K562 (cell line): ENCODE results near the gene MYBPC3. TPM values are rescaled to one million over a fixed set of nuclear protein-coding genes. Genes with fewer than 3 reads are reported as not detected.

ENCODE experiments used
- ADNP ChIP-seq: fragments of 200-800 bp; sonication (Bioruptor generic); IDR thresholded peaks from 2 replicates; pipeline ENCODE4 v1.6.1; 2016; ENCODE audit warnings: missing genetic modification characterization, missing compliant biosample characterization
- ARID1B ChIP-seq: fragments of 450-650 bp; IDR thresholded peaks from 2 replicates; pipeline ENCODE4 v1.6.1; 2016; ENCODE audit warnings: antibody characterized with exemption, mild to moderate bottlenecking, inconsistent platforms
- BHLHE40 ChIP-seq: IDR thresholded peaks from 2 replicates; pipeline ENCODE4 v1.6.1; 2011; ENCODE audit warnings: low read length, improper control_type of control experiment
- BRD4 ChIP-seq: fragments of 200-600 bp; sonication (generic); IDR thresholded peaks from 2 replicates; pipeline ENCODE4 v1.6.1; 2017; ENCODE audit warnings: inconsistent platforms
- CBFA2T2 ChIP-seq: fragments of 450-650 bp; conservative IDR thresholded peaks from 2 replicates; pipeline ENCODE4 v1.6.1; 2017; ENCODE audit warnings: mild to moderate bottlenecking
- DPF2 ChIP-seq: fragments of 450-650 bp; IDR thresholded peaks from 2 replicates; pipeline ENCODE4 v1.6.1; 2016
- HDAC1 ChIP-seq, 2 experiments: fragments of 450-650 bp; IDR thresholded peaks; 2 replicates each; pipeline ENCODE4 v1.6.1; 2016 to 2017; ENCODE audit warnings: inconsistent platforms in 1 of 2, mild to moderate bottlenecking in 1 of 2, moderate library complexity in 1 of 2
- HDGF ChIP-seq: fragments of 450-650 bp; IDR thresholded peaks from 2 replicates; pipeline ENCODE4 v1.6.1; 2016
- HES1 ChIP-seq: fragments of 450-650 bp; IDR thresholded peaks from 2 replicates; pipeline ENCODE4 v1.6.1; 2016; ENCODE audit warnings: low read depth, mild to moderate bottlenecking, moderate library complexity
- LEF1 ChIP-seq: fragments of 450-650 bp; IDR thresholded peaks from 2 replicates; pipeline ENCODE4 v1.6.1; 2016; ENCODE audit warnings: mild to moderate bottlenecking
- MAZ ChIP-seq, 2 experiments: fragments of 450-650 bp in 1 of 2; sonication (generic) in 1 of 2; formaldehyde crosslinking; IDR thresholded peaks in 1 of 2; conservative IDR thresholded peaks in 1 of 2; 2 replicates each; pipeline versions ENCODE4 v1.4.0 to v1.5.0; 2020; ENCODE audit warnings: mild to moderate bottlenecking in 1 of 2, missing genetic modification reagents in 1 of 2
- NFIC ChIP-seq: fragments of 450-650 bp; IDR thresholded peaks from 2 replicates; pipeline ENCODE4 v1.6.1; 2017; ENCODE audit warnings: mild to moderate bottlenecking, inconsistent platforms
- OTX1 ChIP-seq: fragments of 450-650 bp; formaldehyde crosslinking; IDR thresholded peaks from 2 replicates; pipeline ENCODE4 v1.4.0; 2022; ENCODE audit warnings: mild to moderate bottlenecking
- PHF21A ChIP-seq: fragments of 450-650 bp; IDR thresholded peaks from 2 replicates; pipeline ENCODE4 v1.6.1; 2017; ENCODE audit warnings: low read depth, borderline replicate concordance
- RBM14 ChIP-seq: fragments of 200-400 bp; formaldehyde crosslinking; IDR thresholded peaks from 2 replicates; pipeline ENCODE4 v1.6.1; 2018; ENCODE audit warnings: low read depth, mild to moderate bottlenecking, low read length, moderate library complexity, borderline replicate concordance; ENCODE audit not compliant: insufficient read depth
- REST ChIP-seq, 2 experiments: fragments of 450-650 bp; formaldehyde crosslinking in 1 of 2; IDR thresholded peaks; 2 replicates each; pipeline versions ENCODE4 v1.4.0 to v1.6.1; 2014 to 2020; ENCODE audit warnings: mild to moderate bottlenecking in 2 of 2, borderline replicate concordance in 1 of 2, low read depth in 1 of 2
- SP1 ChIP-seq: sonication (generic); formaldehyde crosslinking; IDR thresholded peaks from 2 replicates; pipeline ENCODE4 v1.8.1; 2022; ENCODE audit warnings: mild to moderate bottlenecking, missing genetic modification reagents
- ZNF586 ChIP-seq: fragments of 450-650 bp; formaldehyde crosslinking; conservative IDR thresholded peaks from 2 replicates; pipeline ENCODE4 v1.4.0; 2020; ENCODE audit warnings: mild to moderate bottlenecking, moderate library complexity
- polyA plus RNA-seq, 8 experiments: library from polyadenylated mRNA; depleted of rRNA in 4 of 8; stranded (reverse) in 5 of 8; unstranded in 3 of 8; fragments of >200 nt; fragmentation: Nextera tagmentation in 2 of 8; fragmentation: Illumina TruSeq in 1 of 8; extraction: Ambion mirVana in 2 of 8; extraction: Trizol in 1 of 8; gene quantifications; 2 replicates each; pipeline versions ENCODE4 v1.2.1 to v1.2.3, GENCODE V29; 2011 to 2014; ENCODE audit warnings: inconsistent platforms in 1 of 8, missing spikeins in 1 of 8
- total RNA-seq, 7 experiments: library from RNA; depleted of rRNA in 6 of 7; stranded (reverse); fragments of >200 nt in 6 of 7; fragmentation: Illumina TruSeq in 2 of 7; extraction: Trizol in 2 of 7; gene quantifications; 2 replicates each; pipeline versions ENCODE4 v1.2.1 to v1.2.3, GENCODE V29; 2011 to 2021; ENCODE audit warnings: low replicate concordance in 1 of 7

The MYBPC3 gene
- total and polyA plus RNA-seq, 9 of the 15 experiments (the other 6 are each of a cell fraction or from before 2014, with no cell fraction given), result 0.01 TPM; not detected in 8

- TF ChIP-seq REST (IDR thresholded peaks at IDR 0.05; ENCODE audit: borderline replicate concordance) (peak; percentile 49; the same call in 1 of the 2 replicates), REST (CRISPR knock-in tag; IDR thresholded peaks at IDR 0.05; ENCODE audit: low read depth) (no peak), DPF2 (peak; percentile 63), NFIC (0 out of 2 replicates have a peak, but pooled peaks have one; percentile 16), OTX1 (CRISPR knock-in tag) (no peak), ZNF586 (CRISPR knock-in tag) (no peak), HDGF (peak; percentile 48; the same call in 1 of the 2 replicates), PHF21A (0 out of 2 replicates have a peak, but pooled peaks have one; percentile 26), HDAC1 (IDR thresholded peaks at IDR 0.05) (peak in 1 of 2 experiments; percentile 46; a peak in 1 of 4 replicates), ADNP (tag) (no peak), HES1 (0 out of 2 replicates have a peak, but pooled peaks have one; percentile 14), ARID1B (peak; percentile 52), RBM14 (no peak), MAZ (CRISPR knock-in tag; conservative IDR thresholded peaks at IDR 0.05 in 1 of 2, IDR thresholded peaks at IDR 0.05 in 1 of 2) (0 out of 4 replicates have a peak, but pooled peaks of 1 of the 2 experiments have one; percentile 29), SP1 (CRISPR knock-in tag) (no peak), BHLHE40 (no peak), CBFA2T2 (peak; percentile 35), BRD4 (no peak), LEF1 (0 out of 2 replicates have a peak, but pooled peaks have one; percentile 21)
Measured at GRCh38 chr11:47400768-47401279, 48.3 kb upstream of the MYBPC3 start (continued).
